H1 (cell line): Measurements from ENCODE around the gene TAOK1.

ENCODE experiments used
- CHD2 ChIP-seq: IDR thresholded peaks from 2 replicates; pipeline ENCODE4 v1.6.1; 2012; ENCODE audit warnings: low read length, improper control_type of control experiment
- POLR2A ChIP-seq, 2 experiments: IDR thresholded peaks; 1 replicate in 1 of 2; 2 replicates in 1 of 2; pipeline ENCODE4 v1.6.1; 2011; ENCODE audit warnings: low read depth in 2 of 2, low read length in 2 of 2, mild to moderate bottlenecking in 2 of 2; ENCODE audit errors: control extremely low read depth in 1 of 2
- POLR2AphosphoS5 ChIP-seq: IDR thresholded peaks from 2 replicates; pipeline ENCODE4 v1.6.1; 2011; ENCODE audit warnings: low read depth, low read length
- TF ChIP-seq, protein P1 (sequence below), 3 experiments: IDR thresholded peaks; 1 replicate in 2 of 3; 2 replicates in 1 of 3; pipeline versions ENCODE4 v1.5.1 to v1.6.1; 2011; ENCODE audit warnings: low read length in 3 of 3, mild to moderate bottlenecking in 3 of 3, inconsistent platforms in 2 of 3, low read depth in 1 of 3, moderate library complexity in 1 of 3; ENCODE audit not compliant: insufficient read depth in 1 of 3; ENCODE audit errors: control extremely low read depth in 1 of 3
- TF ChIP-seq, protein P2 (sequence below): IDR thresholded peaks from 2 replicates; pipeline ENCODE4 v1.6.1; 2012; ENCODE audit warnings: low read length, inconsistent platforms

DNA sequence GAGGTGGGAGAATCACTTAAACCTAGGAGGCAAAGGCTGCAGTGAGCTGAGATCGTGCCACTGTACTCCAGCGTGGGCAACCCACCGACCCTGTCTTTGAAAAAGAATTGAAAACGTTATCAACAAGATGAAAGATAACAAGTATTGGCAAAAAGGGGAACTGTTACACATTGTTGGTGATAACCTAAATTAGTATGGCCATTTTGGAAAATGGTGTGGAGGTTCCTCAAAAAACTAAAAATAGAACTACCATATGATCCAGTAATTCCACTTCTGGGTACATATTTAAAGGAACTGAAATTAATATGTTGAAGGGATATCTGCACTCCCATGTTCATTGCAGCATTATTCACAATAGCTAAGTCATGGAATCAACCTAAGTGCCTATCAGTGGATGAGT lies 115.7 kb downstream of the TAOK1 start:
- TF ChIP-seq CHD2 (no peak), POLR2AphosphoS5 (no peak), POLR2A (IDR thresholded peaks at IDR 0.05; ENCODE audit: control extremely low read depth in 1 of 2, low read depth in 2 of 2, low read length in 2 of 2) (no peak)
- TF ChIP-seq, protein P1, sequence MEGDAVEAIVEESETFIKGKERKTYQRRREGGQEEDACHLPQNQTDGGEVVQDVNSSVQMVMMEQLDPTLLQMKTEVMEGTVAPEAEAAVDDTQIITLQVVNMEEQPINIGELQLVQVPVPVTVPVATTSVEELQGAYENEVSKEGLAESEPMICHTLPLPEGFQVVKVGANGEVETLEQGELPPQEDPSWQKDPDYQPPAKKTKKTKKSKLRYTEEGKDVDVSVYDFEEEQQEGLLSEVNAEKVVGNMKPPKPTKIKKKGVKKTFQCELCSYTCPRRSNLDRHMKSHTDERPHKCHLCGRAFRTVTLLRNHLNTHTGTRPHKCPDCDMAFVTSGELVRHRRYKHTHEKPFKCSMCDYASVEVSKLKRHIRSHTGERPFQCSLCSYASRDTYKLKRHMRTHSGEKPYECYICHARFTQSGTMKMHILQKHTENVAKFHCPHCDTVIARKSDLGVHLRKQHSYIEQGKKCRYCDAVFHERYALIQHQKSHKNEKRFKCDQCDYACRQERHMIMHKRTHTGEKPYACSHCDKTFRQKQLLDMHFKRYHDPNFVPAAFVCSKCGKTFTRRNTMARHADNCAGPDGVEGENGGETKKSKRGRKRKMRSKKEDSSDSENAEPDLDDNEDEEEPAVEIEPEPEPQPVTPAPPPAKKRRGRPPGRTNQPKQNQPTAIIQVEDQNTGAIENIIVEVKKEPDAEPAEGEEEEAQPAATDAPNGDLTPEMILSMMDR (IDR thresholded peaks at IDR 0.05; ENCODE audit: control extremely low read depth in 1 of 3, insufficient read depth in 1 of 3, low read depth in 1 of 3, low read length in 3 of 3) = no peak
- TF ChIP-seq, protein P2, sequence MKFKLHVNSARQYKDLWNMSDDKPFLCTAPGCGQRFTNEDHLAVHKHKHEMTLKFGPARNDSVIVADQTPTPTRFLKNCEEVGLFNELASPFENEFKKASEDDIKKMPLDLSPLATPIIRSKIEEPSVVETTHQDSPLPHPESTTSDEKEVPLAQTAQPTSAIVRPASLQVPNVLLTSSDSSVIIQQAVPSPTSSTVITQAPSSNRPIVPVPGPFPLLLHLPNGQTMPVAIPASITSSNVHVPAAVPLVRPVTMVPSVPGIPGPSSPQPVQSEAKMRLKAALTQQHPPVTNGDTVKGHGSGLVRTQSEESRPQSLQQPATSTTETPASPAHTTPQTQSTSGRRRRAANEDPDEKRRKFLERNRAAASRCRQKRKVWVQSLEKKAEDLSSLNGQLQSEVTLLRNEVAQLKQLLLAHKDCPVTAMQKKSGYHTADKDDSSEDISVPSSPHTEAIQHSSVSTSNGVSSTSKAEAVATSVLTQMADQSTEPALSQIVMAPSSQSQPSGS = no peak
